WTC11 (cell line): Measurements from ENCODE around the gene ZNF213. TPM values are rescaled to one million over a fixed set of nuclear protein-coding genes. Genes with fewer than 3 reads are reported as not detected.
A peak's percentile ranks its signal among the peaks of the same experiment; 100 is the strongest.

ENCODE experiments used
- ATAC-seq: fragments of 200-7000 bp; cut with Tn5 transposase; 2 replicates; pipeline ENCODE4 v1.10.0; 2021; ENCODE audit warnings: mild to moderate bottlenecking, moderate library complexity
- CTCF ChIA-PET: fragments of 300-600 bp; sonication (Branson Sonifier 250); formaldehyde crosslinking; loops from one replicate; lab custom pipeline; 2021; ENCODE audit warnings: antibody characterized with exemption; lab: Charles Lee
- POLR2A ChIA-PET: fragments of 350-600 bp; sonication (Branson Sonifier 250); formaldehyde crosslinking; loops from one replicate; lab custom pipeline; 2021; ENCODE audit warnings: antibody characterized with exemption; lab: Charles Lee
- DNase-seq: peaks from one replicate; pipeline ENCODE4 v3.0.0; 2021; ENCODE audit warnings: low spot score
- H3K27ac Mint-ChIP-seq: 2 replicates; pipeline ENCODE4 v1.8.0; 2021; ENCODE audit warnings: mixed read lengths
- H3K27me3 Mint-ChIP-seq: 2 replicates; pipeline ENCODE4 v1.8.0; 2021; ENCODE audit warnings: low read depth, mild to moderate bottlenecking, moderate library complexity, mixed read lengths
- H3K36me3 Mint-ChIP-seq: 2 replicates; pipeline ENCODE4 v1.8.0; 2021; ENCODE audit warnings: mixed read lengths
- H3K4me1 Mint-ChIP-seq: 2 replicates; pipeline ENCODE4 v1.8.0; 2022; ENCODE audit warnings: mixed read lengths
- H3K4me3 Mint-ChIP-seq: 2 replicates; pipeline ENCODE4 v1.8.0; 2021; ENCODE audit warnings: mild to moderate bottlenecking, moderate library complexity, mixed read lengths
- H3K9me3 Mint-ChIP-seq: 2 replicates; pipeline ENCODE4 v1.8.0; 2021; ENCODE audit warnings: mixed read lengths
- E2F1 ChIP-seq: sonication (generic); formaldehyde crosslinking; IDR thresholded peaks from 2 replicates; pipeline ENCODE4 v1.8.0; 2022; ENCODE audit warnings: mild to moderate bottlenecking, missing genetic modification reagents
- ERG ChIP-seq: fragments of 250-450 bp; sonication (Bioruptor Pico); IDR thresholded peaks from 2 replicates; pipeline ENCODE4 v1.8.0; 2021; ENCODE audit warnings: mild to moderate bottlenecking
- ETV6 ChIP-seq: sonication (generic); formaldehyde crosslinking; IDR thresholded peaks from 2 replicates; pipeline ENCODE4 v1.8.1; 2022; ENCODE audit warnings: mild to moderate bottlenecking, missing genetic modification reagents
- FOXP4 ChIP-seq: sonication (generic); formaldehyde crosslinking; IDR thresholded peaks from 2 replicates; pipeline ENCODE4 v1.8.0; 2022; ENCODE audit warnings: mild to moderate bottlenecking, missing genetic modification reagents
- GABPB1 ChIP-seq: sonication (generic); formaldehyde crosslinking; IDR thresholded peaks from 2 replicates; pipeline ENCODE4 v1.8.1; 2023; ENCODE audit warnings: mild to moderate bottlenecking, missing genetic modification reagents
- GRHL2 ChIP-seq: fragments of 250-450 bp; sonication (Bioruptor Pico); IDR thresholded peaks from 2 replicates; pipeline ENCODE4 v1.8.0; 2022; ENCODE audit warnings: mild to moderate bottlenecking, moderate library complexity; ENCODE audit not compliant: insufficient replicate concordance, severe bottlenecking
- IRF1 ChIP-seq: sonication (generic); formaldehyde crosslinking; IDR thresholded peaks from 2 replicates; pipeline ENCODE4 v1.8.0; 2023; ENCODE audit warnings: missing genetic modification reagents
- MXD4 ChIP-seq: fragments of 250-450 bp; sonication (Bioruptor Pico); IDR thresholded peaks from 2 replicates; pipeline ENCODE4 v1.8.0; 2021; ENCODE audit warnings: mild to moderate bottlenecking, moderate library complexity, borderline replicate concordance
- NR1H2 ChIP-seq: sonication (generic); formaldehyde crosslinking; IDR thresholded peaks from 2 replicates; pipeline ENCODE4 v1.9.0; 2021; ENCODE audit warnings: mild to moderate bottlenecking, moderate library complexity, missing genetic modification reagents
- ZBTB21 ChIP-seq: sonication (generic); formaldehyde crosslinking; IDR thresholded peaks from 2 replicates; pipeline ENCODE4 v1.8.1; 2023; ENCODE audit warnings: mild to moderate bottlenecking, missing genetic modification reagents, borderline replicate concordance
- ZMAT4 ChIP-seq: fragments of 250-450 bp; sonication (Bioruptor Pico); IDR thresholded peaks from 2 replicates; pipeline ENCODE4 v1.9.0; 2021; ENCODE audit warnings: mild to moderate bottlenecking
- ZNF281 ChIP-seq: sonication (generic); formaldehyde crosslinking; IDR thresholded peaks from 2 replicates; pipeline ENCODE4 v1.8.0; 2023; ENCODE audit warnings: mild to moderate bottlenecking, missing genetic modification reagents
- ZNF423 ChIP-seq: fragments of 250-450 bp; sonication (Bioruptor Pico); IDR thresholded peaks from 2 replicates; pipeline ENCODE4 v2.1.2; 2022; ENCODE audit warnings: mild to moderate bottlenecking, moderate library complexity
- ZNF671 ChIP-seq: fragments of 250-450 bp; sonication (Bioruptor Pico); IDR thresholded peaks from 2 replicates; pipeline ENCODE4 v1.8.0; 2021; ENCODE audit warnings: mild to moderate bottlenecking
- ZSCAN18 ChIP-seq: fragments of 250-450 bp; sonication (Bioruptor Pico); IDR thresholded peaks from 2 replicates; pipeline ENCODE4 v2.1.2; 2022; ENCODE audit warnings: mild to moderate bottlenecking, moderate library complexity
- total RNA-seq: library from RNA; stranded (reverse); gene quantifications from 3 replicates; pipeline ENCODE4 v1.2.3, GENCODE V29; 2021

The ZNF213 gene
- total RNA-seq, 1 experiment from 2014 or later, result 11.6 TPM

GRCh38 chr16:3149193-3149530 lies 14.3 kb downstream of the ZNF213 start:
- peaks cover 7% of the 10 kb centered on the region for H3K4me1 Mint-ChIP-seq
- DNase-seq (no peak), ATAC-seq (no peak)
- H3K4me3 Mint-ChIP-seq, result peak overlapping the region; percentile 89
- TF ChIP-seq ZNF671 (CRISPR knock-in tag) (no peak), ZNF423 (CRISPR knock-in tag) (no peak), ZBTB21 (CRISPR knock-in tag) (no peak), IRF1 (CRISPR knock-in tag) (no peak), ZNF281 (CRISPR knock-in tag) (no peak), MXD4 (no peak), NR1H2 (no peak), ERG (CRISPR knock-in tag) (no peak), ETV6 (CRISPR knock-in tag) (no peak), E2F1 (no peak), ZMAT4 (CRISPR knock-in tag) (no peak), GRHL2 (CRISPR knock-in tag) (no peak), ZSCAN18 (CRISPR knock-in tag) (no peak), GABPB1 (CRISPR knock-in tag) (no peak), FOXP4 (no peak)
- H3K9me3 Mint-ChIP-seq, result no peaks in the 10 kb centered on the region
- peaks cover 25% of the 10 kb centered on the region for H3K27me3 Mint-ChIP-seq
- POLR2A ChIA-PET, result interaction anchor here (0.7 to 5.9 kb wide), 5 partner anchors 9 to 23 kb away, joined by 3 to 46 read pairs (median 9); partner anchors contain the start of gene ZNF213
- CTCF ChIA-PET, result interaction anchor here (0.6 to 4.7 kb wide), 25 partner anchors 12 to 179 kb away, joined by 3 to 75 read pairs (median 11); partner anchors contain the start of genes OR1F1, ZNF205, ZNF213 and ZSCAN10
- H3K36me3 Mint-ChIP-seq, result no peaks in the 10 kb centered on the region
- H3K27ac Mint-ChIP-seq, result no peak overlapping the region
